Central memory CD4-positive, alpha-beta T cell (primary cell): Measurements from ENCODE around the gene RBMS3.

Experiments
- DNase-seq: peaks from one replicate; pipeline ENCODE4 v3.0.0; 2022

The RBMS3 gene

DNA sequence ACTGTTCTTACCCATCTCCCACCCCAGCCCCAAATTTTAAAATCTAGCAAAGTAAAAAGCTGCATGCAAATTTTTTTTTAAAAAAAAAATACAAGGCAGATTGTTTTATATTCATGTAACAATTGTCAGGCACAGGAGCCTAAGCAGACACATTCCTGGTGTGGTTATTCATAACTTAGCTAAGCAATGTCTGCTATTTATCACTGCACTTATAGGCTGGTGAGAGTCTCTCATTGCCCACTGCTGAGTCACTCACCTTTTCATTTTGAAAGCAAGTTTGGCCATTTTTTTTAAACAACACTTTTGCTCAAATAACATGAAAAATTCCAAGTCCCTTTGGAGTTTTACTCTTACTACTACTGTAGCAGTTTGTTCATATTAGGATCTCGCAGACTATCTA, 413.9 kb downstream of the RBMS3 start:
- no peak for DNase-seq

DNA sequence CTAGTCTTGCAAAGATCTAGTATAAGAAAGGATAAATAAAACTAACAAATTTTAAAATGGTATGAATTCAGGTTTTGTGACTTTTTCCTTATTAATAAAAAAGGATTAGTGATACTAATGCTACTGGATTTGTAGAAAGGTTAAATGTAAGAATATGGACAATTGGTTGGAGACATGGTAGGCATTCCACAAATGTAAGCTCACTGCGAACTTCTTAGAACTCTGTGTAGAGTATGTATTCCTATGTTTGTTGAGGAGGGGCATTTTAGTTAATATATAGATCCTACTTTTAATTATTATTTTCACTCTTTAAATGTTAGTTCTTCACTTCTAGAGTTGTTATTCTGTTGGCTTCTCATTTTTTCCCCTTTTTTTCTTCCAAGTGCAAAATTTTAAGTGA, 414.3 kb downstream of the RBMS3 start:
- no peak for DNase-seq

GRCh38 chr3:29695643-29696198, 414.9 kb downstream of the RBMS3 start:
- no peak for DNase-seq

DNA sequence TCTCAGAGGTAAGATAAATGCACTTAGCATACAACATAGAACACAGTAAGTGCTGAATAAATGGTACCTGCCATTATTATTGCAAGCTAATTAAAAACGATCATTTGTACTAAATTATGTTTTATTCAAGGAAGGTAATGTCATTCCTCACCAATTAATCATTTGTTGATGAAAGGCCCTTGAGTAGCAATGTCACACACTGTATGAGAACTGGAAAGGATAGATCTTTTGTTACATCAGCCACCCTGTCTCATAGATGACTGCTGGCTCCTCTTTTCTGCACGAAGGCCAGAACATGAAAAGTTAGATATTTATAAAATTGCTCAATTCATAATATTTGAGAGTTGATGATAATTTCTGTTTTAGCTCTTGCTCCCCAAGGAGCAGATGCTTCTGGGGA, 415.4 kb downstream of the RBMS3 start:
- DNase-seq, result no peak

GRCh38 chr3:29697989-29698388, 417.1 kb downstream of the RBMS3 start:
- no peak for DNase-seq

DNA sequence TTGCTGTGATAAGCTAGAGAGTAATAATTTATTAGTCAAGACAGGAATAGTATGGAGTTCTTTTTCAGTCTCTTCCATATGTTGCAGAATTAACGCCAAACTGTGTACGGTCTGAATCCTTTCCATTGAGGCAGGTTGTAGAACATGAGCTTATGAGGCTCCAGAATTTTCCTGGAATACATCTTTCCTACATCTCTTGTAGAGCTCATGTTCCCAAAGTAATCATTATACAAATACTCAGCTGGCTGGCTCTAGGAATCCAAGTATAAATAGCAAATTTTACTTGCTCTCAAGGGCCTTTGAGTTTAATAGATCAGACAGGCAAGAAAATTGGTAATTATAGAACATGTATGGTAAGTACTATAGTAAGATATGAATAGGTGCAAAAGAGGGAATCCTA, 419.4 kb downstream of the RBMS3 start:
- DNase-seq, result no peak

DNA sequence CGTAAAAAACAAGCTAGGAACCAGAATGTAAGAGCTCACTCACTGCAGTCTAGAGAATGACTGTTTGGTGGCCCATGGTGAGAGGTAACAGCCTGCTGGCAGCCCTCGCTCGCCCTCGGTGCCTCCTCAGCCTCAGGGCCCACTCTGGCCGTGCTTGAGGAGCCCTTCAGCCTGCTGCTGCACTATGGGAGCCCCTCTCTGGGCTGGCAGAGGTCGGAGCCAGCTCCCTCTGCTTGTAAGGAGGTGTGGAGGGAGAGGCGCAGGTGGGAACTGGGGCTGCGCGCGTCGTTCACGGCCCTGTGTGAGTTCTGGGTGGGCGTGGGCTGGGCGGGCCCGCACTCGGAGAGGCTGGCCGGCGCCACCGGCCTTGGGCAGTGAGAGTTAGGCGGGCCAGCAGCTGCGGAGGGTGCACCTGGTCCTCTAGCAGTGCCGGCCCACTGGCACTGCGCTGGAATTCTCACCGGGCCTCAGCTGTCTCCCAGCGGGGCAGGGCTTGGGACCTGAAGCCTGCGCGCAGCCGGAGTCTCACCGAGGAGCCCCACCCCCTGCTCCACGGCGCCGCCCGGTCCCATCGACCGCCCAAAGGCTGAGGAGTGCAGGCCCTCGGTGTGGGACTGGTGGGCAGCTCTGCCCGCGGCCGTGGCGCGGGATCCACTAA, 420.6 kb downstream of the RBMS3 start:
- no peak for DNase-seq

DNA sequence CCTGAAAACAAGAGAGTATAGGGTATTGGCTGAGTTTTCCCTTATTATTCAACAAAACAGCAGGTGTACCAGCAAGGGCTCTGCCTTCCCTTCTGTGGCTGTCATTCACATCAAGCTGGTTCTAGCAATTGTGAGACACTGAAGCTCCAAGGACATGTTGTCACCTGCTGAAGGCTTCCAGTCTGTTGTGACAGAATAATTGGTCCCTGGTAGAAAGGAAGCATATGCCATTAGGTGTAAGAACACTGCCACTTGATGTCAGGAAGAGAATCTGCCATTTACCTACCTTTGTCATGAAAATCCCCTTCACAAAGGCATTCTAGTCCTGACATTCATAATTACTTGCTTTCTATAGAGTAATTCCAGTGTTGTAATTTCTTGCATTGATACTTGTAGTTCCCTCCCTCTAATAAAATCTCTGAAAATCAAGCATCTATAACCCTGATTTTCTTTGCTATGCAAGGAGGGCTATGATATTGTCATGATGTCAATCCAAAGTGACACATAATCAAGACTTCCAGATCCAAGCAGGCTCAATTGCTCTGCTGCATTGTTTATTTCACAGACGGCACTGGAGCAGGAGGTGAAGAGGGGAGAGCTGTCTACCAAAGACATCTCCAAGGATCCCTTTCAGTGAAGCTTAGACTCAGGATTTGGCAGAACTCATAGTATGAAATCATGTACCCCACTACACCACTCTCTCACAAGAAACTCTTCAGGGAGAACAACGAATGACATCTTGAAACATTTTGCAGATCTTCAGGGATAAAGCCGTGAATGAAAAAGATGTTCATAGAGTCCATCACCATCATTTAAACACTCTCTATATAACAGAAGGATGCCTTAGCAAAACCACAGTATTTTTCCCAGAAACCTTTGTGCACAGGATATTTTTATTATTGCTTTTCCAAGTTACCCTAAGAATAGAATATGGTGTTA, 425.3 kb downstream of the RBMS3 start:
- no peak for DNase-seq

GRCh38 chr3:29708884-29709283, 428.0 kb downstream of the RBMS3 start:
- no peak for DNase-seq

GRCh38 chr3:29711255-29711771, 430.4 kb downstream of the RBMS3 start:
- DNase-seq, result no peak

GRCh38 chr3:29716213-29716612, 435.3 kb downstream of the RBMS3 start:
- no peak for DNase-seq

DNA sequence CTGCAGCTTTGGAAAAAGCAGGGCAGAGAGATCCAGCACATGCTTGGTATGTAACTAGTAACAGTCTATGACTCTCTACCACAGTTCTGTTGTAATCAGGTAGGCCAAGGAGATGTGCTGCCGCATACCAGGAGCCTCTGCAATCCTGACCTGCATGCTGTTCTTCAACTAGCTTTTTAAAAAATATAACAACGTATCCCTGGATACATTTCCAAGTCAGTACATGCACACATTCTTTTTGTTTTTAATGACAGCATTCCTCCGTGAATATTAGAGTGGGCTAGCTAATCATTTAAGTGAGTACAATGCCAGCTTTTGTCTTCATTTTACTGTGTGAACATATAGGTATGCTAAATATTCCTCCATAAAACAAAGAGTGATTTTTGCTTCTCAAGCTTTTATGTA, 437.8 kb downstream of the RBMS3 start:
- no peak for DNase-seq

DNA sequence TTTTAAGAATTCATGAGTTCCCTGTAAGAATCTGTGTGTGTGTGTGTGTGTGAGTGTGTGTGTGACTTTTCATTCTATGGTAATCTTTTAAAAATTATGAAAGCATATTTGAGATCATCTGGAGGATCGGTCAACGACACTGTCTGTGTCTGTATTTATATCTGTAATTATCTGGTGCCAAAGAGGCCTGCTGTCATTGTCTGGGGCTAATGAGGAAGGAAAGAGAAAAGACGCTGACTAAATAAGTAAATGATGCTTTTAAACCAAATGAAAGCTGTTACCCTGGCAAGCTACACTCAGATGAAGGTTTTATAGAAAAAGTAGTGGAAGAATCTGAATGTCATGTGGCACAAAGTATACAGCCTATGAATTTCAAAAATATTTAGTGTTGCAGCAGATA, 439.8 kb downstream of the RBMS3 start:
- no peak for DNase-seq

- no peak for DNase-seq
Observed at GRCh38 chr3:29721789-29722188, 440.9 kb downstream of the RBMS3 start.

GRCh38 chr3:29731050-29731449, 450.2 kb downstream of the RBMS3 start:
- DNase-seq, result no peak

DNA sequence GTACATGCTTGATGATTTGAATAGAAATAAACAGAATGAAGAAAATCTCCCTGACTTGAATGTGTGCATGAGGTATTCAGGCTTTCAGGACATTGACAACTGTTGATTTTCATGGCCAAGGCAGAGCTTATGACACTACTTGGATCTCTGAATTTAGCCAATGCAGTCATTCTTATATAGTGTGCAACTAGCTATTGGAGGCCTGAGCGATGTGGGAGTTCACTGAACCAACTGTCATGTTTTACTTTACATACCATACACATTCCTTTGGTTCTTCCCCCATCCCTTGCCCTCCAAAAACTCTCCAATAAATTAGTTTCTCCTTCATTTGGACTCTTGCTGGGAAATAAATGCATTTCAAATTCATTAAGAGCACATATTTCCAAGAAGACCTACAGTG, 460.4 kb downstream of the RBMS3 start:
- no peak for DNase-seq

GRCh38 chr3:29745232-29745870, 464.5 kb downstream of the RBMS3 start:
- DNase-seq, result no peak

DNA sequence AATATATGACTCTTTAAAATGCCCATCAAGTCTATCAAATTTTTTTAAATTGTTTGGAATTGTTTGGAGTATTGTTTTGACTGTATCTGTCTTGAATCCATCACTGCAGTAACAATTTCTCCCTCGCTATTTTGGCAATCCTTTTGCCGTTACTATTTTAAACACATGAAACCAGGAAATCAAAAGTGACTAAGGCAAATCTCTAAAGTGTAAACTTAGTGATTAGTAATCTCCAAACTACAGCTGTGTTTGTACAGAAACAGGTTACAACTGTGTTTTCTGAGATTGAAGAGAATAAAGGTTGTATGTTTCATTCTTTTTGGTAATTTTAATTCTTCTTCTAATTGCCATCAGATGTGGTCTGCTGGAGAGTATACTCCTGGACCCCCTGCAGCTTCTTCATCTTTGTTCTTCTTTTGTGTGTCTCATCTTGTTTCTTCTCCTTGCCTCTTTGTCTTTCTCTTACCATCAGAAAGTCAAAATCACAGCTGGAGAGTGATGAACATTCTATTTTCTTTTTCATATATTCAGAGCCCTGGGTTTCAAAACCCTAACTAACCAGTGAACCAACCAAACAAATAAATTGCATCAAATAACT, 465.4 kb downstream of the RBMS3 start:
- DNase-seq, result no peak

GRCh38 chr3:29747991-29748390, 467.1 kb downstream of the RBMS3 start:
- DNase-seq, result no peak

DNA sequence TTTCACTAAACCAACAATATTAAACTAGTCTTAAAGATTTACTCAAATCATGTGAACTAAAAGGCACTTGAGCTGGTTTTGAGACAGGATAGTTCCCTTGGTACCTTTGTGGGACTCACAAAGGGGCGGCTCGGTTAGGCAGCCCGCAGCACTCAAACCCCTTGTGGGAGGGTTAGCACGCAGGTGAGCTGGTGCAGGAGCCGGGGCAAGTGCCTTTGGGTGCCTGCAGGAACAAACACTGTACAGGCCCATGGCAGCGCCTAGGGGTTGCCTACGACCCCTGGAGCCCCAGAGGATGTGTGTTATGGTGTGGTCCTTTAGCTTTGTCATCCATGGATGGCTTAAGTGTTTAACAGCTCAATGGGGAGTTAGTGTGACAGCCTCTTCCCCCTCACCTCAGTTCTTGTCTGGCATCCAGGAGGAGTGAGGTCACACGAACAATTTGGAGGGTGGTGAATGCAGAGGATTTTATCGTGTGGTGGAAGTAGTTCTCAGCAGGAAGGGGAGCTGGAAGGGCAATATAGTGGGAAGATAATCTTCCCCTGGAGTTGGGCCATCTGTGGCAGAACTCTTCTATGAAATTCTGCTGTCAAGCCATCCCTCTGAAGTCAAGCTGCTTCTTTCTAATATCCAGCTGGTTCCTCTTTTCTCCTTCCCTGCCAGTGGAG, 470.9 kb downstream of the RBMS3 start:
- DNase-seq, result no peak

- DNase-seq, result no peak
Observed at GRCh38 chr3:29754346-29754745, 473.5 kb downstream of the RBMS3 start.

GRCh38 chr3:29755416-29755815, 474.5 kb downstream of the RBMS3 start:
- no peak for DNase-seq
